Measurements from ENCODE around the gene PLXDC2. TPM values are rescaled to one million over a fixed set of nuclear protein-coding genes. Genes with fewer than 3 reads are reported as not detected.

Gene PLXDC2
- total and polyA plus RNA-seq, 10 of the 15 experiments (the other 5 are each of a cell fraction or from before 2014, with no cell fraction given): 0.05 to 1.8 (median 0.14) TPM; not detected in 2

DNA sequence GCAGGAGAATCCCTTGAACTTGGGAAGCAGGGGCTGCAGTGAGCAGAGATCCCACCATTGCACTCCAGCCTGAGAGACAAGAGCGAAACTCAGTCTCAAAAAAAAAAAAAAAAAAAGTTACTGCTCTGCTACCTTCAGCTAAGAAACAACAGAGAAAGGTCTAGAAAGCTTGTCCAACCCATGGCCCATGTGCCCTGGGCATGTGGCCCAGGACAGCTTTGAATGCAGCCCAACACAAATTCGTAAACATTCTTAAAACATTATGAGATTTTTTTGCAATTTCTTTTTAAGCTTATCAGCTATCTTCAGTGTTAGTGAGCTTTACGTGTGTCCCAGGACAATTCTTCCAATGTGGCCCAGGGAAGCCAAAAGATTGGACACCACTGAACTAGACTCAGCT is 22.9 kb downstream of the PLXDC2 start (continued):
- TF ChIP-seq, protein P1, sequence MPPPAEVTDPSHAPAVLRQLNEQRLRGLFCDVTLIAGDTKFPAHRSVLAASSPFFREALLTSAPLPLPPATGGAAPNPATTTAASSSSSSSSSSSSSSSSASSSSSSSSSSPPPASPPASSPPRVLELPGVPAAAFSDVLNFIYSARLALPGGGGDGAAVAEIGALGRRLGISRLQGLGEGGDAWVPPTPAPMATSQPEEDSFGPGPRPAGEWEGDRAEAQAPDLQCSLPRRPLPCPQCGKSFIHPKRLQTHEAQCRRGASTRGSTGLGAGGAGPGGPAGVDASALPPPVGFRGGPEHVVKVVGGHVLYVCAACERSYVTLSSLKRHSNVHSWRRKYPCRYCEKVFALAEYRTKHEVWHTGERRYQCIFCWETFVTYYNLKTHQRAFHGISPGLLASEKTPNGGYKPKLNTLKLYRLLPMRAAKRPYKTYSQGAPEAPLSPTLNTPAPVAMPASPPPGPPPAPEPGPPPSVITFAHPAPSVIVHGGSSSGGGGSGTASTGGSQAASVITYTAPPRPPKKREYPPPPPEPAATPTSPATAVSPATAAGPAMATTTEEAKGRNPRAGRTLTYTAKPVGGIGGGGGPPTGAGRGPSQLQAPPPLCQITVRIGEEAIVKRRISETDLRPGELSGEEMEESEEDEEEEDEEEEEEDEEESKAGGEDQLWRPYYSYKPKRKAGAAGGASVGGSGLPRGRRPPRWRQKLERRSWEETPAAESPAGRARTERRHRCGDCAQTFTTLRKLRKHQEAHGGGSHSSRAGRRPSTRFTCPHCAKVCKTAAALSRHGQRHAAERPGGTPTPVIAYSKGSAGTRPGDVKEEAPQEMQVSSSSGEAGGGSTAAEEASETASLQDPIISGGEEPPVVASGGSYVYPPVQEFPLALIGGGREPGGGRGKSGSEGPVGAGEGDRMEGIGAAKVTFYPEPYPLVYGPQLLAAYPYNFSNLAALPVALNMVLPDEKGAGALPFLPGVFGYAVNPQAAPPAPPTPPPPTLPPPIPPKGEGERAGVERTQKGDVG (CRISPR knock-in tag; IDR thresholded peaks at IDR 0.05): no peak
- TF ChIP-seq RCOR1 (conservative IDR thresholded peaks at IDR 0.05; ENCODE audit: low read depth, low read length) (no peak), NR2C1 (IDR thresholded peaks at IDR 0.05) (no peak), BHLHE40 (IDR thresholded peaks at IDR 0.05; ENCODE audit: borderline replicate concordance in 1 of 2, low read depth in 2 of 2, low read length in 1 of 2) (no peak), PAX5 (IDR thresholded peaks at IDR 0.05; ENCODE audit: borderline replicate concordance, low read depth, low read length) (no peak), SUPT20H (IDR thresholded peaks at IDR 0.05; ENCODE audit: borderline replicate concordance, control insufficient read depth, low read depth, low read length) (no peak), ZNF24 (IDR thresholded peaks at IDR 0.05) (no peak), RB1 (IDR thresholded peaks at IDR 0.05; ENCODE audit: borderline replicate concordance) (no peak)

DNA sequence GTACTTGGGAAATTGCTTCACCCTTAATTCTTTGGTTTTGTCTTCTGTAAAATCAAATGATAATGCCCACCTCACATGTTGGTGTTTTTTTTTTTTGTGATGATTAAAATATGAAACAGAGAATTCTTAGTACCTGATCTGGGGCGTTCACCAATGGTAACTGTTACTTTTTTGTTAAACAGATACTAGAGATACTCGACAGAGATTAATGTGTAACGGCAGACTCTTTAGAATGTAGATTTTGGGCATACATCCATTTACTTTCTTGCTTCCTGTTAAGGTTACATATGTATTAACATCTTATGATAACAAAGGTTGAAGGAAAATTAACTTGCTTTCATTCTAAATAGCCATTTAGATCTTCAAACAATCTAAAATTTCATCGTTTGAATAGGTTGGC is 23.3 kb downstream of the PLXDC2 start:
- Histone ChIP-seq H2AFZ (ENCODE audit: control insufficient read depth, low read depth, low read length) (no peak overlapping the region), H3K9ac (ENCODE audit: control insufficient read depth, insufficient read depth, low read length) (no peak overlapping the region), H3K36me3 (ENCODE audit: control insufficient read depth in 2 of 2, insufficient read depth in 2 of 2, low read length in 1 of 2) (no peaks in the 10 kb centered on the region), H4K20me1 (ENCODE audit: control insufficient read depth, insufficient read depth) (no peaks in the 10 kb centered on the region), H3K9me3 (replicated peaks; ENCODE audit: control insufficient read depth, insufficient read depth, low read length) (no peaks in the 10 kb centered on the region), H3K4me1 (ENCODE audit: control insufficient read depth, insufficient read depth, low read length) (no peaks in the 10 kb centered on the region), H3K4me2 (ENCODE audit: control insufficient read depth, insufficient read depth) (no peak overlapping the region), H3K27ac (ENCODE audit: control insufficient read depth, insufficient read depth) (no peak overlapping the region), H3K4me3 (no peak overlapping the region), H3K79me2 (ENCODE audit: control insufficient read depth, insufficient read depth, low read length) (no peaks in the 10 kb centered on the region), H3K27me3 (replicated peaks in 1 of 2; ENCODE audit: control insufficient read depth in 2 of 2, insufficient read depth in 2 of 2, low read length in 1 of 2) (no peaks in the 10 kb centered on the region)
- FAIRE-seq (no peak), ATAC-seq (no peak), DNase-seq (ENCODE audit: low read depth, low spot score) (no peak)
- POLR2A ChIA-PET: no interaction called here
- TF ChIP-seq MEF2A (IDR thresholded peaks at IDR 0.05; ENCODE audit: insufficient read depth, low read depth, low read length): no peak
- in situ Hi-C loops (cut with MboI) (no loop called here), intact Hi-C loops (cut with micrococcal nuclease; ENCODE audit: unreplicated experiment) (no loop called here)
- WGBS (ENCODE audit: insufficient coverage, insufficient replicate concordance, low lambda C conversion rate, missing lambda C conversion rate): 12% methylated on average over 4 of the region's 4 CpGs
- BruUV-seq (replicated peaks): no TSS peak
- RAD21 ChIA-PET (ENCODE audit: unreplicated experiment): no interaction called here
- CTCF ChIA-PET: no interaction called here
- SMC1A ChIA-PET (ENCODE audit: uncharacterized antibody, unreplicated experiment): interaction anchor here (1.0 kb wide), 2 partner anchors 11 to 164 kb away, joined by 3 read pairs; no protein-coding TSS in a partner anchor
